GM23248 (cell line): ENCODE data around the gene CHCHD4.

Experiments used
- EZH2 ChIP-seq: fragments of 200-600 bp; sonication (generic); IDR thresholded peaks from 2 replicates; pipeline ENCODE4 v1.6.1; 2018; ENCODE audit warnings: antibody characterized with exemption, mild to moderate bottlenecking; ENCODE audit not compliant: insufficient read depth, poor library complexity, severe bottlenecking
- EZH2phosphoT487 ChIP-seq: fragments of 200-600 bp; sonication (generic); IDR thresholded peaks from 2 replicates; pipeline ENCODE4 v1.6.1; 2018; ENCODE audit warnings: antibody characterized with exemption, moderate library complexity, mild to moderate bottlenecking, low read depth; ENCODE audit not compliant: insufficient read depth

GRCh38 chr3:14121859-14122258 is 2.8 kb downstream of the CHCHD4 start:
- TF ChIP-seq EZH2phosphoT487 (no peak), EZH2 (no peak)
